NCI-H2107 treated with DMSO at 0.1 percent for 48 hours (cell line): ENCODE data around the gene HAVCR2.
A peak's percentile ranks its signal among the peaks of the same experiment; 100 is the strongest.
"Not testable (repeated sequence)": the region's sequence is repeated elsewhere in the genome, so short reads cannot be mapped to it uniquely, and the experiment has no call there.

ENCODE experiments used
- DNase-seq: peaks from one replicate; lab custom pipeline; 2025; ENCODE audit not compliant: unreplicated experiment; lab: John Stamatoyannopoulos, UW

HAVCR2 gene

GRCh38 chr5:157100140-157100679 is 8.6 kb downstream of the HAVCR2 start:
- DNase-seq, result no peak

DNA sequence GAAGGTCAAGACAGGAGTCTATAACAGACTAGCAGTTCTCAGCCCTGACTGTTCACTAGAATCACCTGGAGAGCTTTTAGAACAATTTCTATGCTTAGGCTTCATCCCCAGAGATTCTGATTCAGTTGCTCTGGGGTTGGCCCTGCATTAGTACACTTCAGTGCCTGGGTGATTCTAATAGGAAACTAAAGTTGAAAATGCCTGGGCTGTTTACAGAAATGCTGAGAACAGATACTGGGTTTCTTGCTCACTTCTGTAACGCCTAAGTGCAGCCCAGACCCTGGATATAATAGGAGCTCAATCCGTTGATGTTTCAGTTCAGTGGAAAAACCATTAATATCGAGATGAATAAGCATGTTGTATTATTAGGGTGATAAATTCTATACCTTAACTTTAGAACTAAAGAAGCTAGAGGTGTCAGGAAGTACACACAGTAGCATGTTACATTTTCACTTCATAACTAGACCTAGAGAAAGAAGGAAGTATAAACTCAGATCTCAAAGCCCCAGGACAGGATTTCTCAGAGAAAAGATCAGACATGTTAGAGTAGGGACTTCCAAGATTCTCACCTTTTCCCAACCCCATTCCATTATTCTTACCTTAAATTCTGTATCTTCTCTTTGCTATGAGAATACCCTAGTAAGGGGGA is 20.4 kb downstream of the HAVCR2 start:
- no peak for DNase-seq

- no peak for DNase-seq
These were observed 22.0 kb downstream of the HAVCR2 start for GRCh38 chr5:157086751-157087359.

DNA sequence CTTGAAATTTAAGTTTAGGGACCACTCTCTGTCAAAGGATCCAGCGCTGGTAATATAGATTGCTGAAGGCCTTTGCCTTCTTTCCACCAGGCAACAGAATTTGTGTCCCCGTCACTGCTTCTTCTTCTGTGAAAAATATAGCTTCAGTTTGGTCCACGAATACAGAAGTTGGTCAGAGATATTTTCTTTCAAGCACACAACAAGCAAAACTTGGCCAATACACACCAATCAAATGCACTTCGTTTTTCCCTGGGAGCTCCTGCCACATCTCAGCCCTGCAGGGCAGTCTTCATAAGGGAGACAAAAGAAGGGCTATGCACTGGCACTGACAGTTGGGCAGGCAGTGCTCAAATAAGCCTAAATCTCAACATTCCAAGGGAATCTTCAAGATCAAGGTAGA is 22.9 kb downstream of the HAVCR2 start:
- DNase-seq, result no peak

- DNase-seq, result no peak
These were observed 28.6 kb downstream of the HAVCR2 start for GRCh38 chr5:157080286-157080685.

GRCh38 chr5:157076558-157076957 is 32.3 kb downstream of the HAVCR2 start:
- DNase-seq, result no peak

- no peak for DNase-seq
These were observed 36.3 kb downstream of the HAVCR2 start for GRCh38 chr5:157072508-157072907.

DNA sequence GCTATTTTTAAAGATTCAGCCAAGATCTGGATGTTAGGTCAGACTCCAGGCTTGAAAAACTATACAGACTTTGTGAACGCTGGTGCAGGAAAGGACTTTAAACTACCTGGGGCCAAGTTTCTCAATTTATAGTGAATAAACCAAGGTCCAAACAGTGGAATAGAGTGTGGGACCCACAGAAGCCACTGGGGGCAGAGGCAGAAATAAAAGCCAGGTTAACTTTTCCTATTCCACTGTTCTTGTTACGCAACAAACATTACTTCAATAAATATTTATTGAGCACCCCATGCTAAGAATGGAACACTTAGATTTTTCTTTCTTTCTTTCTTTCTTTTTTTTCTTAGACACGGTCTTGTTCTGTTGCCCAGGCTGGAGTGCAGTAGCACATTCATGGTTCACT is 38.9 kb downstream of the HAVCR2 start:
- no peak for DNase-seq

- DNase-seq, result no peak
These were observed 40.1 kb downstream of the HAVCR2 start for GRCh38 chr5:157068785-157069184.

DNA sequence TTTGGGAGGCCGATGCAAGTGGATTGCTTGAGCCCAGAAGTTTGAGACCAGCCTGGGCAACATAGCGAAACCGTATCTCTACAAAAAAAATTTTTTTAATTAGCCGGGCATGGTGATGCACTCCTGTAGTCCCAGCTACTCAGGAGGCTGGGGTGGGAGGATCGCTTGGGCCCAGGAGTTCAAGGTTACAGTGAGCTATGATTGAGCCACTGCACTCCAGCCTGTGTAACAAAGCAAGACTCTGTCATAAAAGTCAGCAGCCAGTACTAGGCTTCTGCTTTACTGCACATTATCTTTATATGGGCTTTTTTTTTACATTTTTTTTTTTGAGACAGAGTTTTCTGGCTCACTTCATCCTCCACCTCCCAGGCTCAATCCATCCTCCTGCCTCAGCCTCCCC is 40.5 kb downstream of the HAVCR2 start:
- DNase-seq, result no peak

- DNase-seq, result peak; percentile 9
These were observed 41.8 kb downstream of the HAVCR2 start for GRCh38 chr5:157067005-157067404.

DNA sequence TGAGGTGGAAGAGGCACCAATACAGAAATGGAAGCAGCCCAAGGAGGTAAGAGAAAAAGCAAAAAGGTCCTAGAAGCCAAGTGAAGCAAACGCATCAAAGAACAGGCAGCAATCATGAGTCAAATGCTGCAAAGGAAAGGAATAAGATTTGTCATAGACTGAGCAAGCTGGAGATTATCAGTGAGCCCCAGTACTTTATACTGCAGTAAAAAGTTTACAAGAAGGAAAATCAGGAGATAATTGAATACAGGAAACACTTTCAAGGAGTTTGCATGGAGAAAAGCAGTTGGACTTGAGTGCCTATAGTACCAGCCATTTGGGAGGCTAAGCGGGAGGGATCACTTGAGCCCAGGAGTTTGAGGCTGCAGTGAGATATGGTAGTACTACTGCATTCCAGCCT is 42.8 kb downstream of the HAVCR2 start:
- DNase-seq, result no peak

- no peak for DNase-seq
These were observed 44.9 kb downstream of the HAVCR2 start for GRCh38 chr5:157063776-157064430.

DNA sequence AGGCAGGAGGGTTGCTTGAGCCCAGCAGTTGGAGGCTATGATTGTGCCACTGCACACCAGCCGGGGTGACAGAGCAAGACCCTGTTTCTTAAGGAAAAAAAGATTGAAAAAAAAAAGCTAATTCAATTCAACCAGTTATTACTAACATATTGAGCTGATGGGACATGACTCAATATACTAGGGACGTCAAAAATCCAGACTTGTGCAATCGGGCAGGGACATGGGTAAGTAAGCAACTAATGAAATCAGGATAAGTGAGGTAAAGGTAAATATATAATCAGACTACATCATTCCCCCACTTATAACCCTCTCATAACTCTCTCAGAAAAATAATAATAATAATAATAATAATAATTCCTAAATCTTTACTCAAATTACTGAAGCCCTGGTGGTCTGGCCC is 49.0 kb downstream of the HAVCR2 start:
- DNase-seq, result no peak

DNA sequence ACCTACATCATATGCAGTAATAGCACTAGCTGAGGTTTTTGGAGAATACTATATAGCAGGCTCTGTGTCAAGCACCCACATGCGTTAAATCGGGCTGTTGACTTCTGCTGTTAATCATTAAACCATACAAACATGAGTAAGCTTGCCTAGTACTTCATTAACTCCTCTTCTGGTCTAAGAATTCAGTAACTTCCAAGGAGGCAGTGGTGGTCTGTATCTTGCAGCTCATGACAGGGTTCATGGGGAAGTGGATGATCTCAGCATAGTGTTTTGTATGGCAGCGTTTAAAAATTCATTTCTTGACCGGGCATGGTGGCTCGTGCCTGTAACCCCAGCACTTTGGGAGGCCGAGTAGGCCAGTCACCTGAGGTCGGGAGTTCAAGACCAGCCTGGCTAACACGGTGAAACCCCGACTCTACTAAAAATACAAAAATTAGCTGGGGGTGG is 49.7 kb downstream of the HAVCR2 start, which contains the start of gene HAVCR1:
TSS of gene HAVCR1 (minus strand) at position 24 of the 447 bp plus-strand sequence. CDS start 1,173 bp downstream, outside the sequence.
- no peak for DNase-seq

DNA sequence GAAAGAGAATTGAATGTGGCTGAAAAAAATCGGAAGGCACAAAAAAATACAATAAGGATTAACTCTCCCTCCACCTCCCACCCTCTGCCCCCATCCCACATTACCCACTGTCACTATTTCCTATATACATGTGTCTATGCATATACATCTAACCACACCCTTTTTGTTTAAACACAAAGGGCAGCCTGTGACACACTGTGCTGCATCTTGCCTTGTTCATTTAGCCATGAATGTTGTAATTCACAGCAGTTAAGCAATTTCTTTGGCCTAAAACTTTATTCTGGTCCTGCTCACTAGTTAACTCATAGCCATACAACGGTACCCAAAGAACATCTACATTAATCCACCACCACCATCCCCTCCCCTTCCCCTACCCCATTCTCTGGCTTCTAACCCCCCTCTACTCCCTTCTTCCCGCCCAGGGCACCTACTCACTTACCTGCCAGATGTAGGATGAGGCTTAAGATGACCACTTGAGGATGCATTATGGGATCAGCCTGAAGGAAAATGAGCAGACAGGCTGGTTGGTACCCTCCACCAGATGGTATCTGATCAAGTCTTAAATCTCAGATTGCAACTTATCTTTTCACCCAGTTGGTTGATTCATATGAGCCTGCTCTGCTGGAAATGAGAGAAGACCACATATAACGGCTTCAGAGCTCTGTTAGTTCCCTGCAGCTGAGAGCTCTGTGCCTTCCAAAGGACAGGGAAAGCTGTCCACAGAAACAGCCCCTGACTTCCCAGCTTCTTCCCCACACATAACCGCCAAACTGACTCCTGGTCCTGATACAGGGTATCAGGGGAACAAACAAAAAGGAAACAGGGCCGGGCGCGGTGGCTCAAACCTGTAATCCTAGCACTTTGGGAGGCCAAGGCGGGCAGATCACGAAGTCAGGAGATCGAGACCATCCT is 51.1 kb downstream of the HAVCR2 start:
- no peak for DNase-seq

DNA sequence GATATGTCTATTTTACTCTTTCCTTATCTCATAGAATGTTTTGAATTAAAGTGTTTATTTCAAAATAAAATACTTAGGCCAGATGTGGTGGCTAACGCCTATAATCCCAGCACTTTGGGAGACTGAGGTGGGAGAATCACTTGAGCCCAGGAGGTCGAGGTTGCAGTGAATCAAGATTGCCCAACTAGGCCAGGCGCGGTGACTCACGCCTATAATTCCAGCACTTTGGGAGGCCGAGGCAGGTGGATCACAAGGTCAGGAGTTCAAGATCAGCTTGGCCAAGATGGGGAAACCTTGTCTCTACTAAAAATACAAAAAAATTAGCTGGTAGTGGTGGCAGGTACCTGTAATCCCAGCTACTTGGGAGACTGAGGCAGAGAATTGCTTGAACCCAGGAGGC is 52.0 kb downstream of the HAVCR2 start:
- DNase-seq, result not testable (repeated sequence)

DNA sequence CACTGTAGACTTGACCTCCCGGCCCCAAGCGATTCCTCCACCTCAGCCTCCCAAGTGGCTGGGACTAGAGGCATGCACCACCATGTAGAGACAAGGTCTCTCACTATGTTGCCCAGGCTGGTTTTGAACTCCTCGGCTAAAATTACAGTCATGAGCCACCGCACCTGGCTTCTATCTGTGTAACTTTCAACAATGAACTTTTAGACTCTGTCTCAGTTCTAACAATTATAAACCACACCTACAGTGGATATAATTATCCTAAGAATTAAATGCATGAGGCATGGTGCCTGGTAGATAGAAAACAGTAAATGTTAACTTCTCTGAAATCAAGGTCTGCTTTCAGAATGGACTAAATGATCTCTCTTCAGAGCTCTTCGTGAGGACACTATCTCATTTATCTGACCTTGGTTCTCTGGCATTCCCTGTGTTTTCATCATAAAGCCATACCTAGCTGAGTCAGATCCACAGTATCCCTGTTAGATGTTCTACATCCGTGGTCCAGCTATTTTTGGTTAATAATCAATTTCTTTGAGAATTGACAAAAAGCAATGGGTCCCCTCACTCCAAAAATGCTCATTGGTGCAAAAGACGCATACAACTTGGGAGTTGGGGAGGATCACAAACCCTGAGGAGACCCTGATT is 57.1 kb downstream of the HAVCR2 start:
- no peak for DNase-seq

DNA sequence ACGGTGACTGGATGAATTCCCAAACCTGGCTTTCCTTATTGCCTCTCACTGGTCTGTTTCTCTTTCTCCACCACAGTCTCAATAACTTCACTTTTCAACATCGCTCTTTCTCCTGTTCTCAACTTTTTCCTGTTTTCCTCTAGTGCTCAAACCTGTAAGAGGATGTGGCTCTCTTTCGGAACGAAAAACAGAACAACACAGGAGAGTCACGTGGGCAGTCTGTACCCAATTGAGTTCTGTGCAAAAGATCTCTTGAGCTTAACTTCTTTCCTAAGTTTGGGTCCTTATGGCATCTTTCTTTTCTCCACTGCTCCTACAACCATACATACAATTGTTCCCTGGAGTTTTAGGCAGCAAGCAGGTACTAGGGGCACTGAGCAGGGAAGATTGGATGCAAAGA is 58.8 kb downstream of the HAVCR2 start:
- no peak for DNase-seq

GRCh38 chr5:157049605-157050004 is 59.2 kb downstream of the HAVCR2 start:
- no peak for DNase-seq
